ENCODE results near the gene OLA1.

GRCh38 chr2:174227748-174228147 lies 20.6 kb downstream of the OLA1 start:
- no peak for TF ChIP-seq CTCF (IDR thresholded peaks at IDR 0.05; ENCODE audit: insufficient read depth, low read length)
- TF ChIP-seq POLR2AphosphoS5 (IDR thresholded peaks at IDR 0.05; ENCODE audit: low read depth): no peak
